ENCODE results near the gene CXorf58. TPM values are rescaled to one million over a fixed set of nuclear protein-coding genes. Genes with fewer than 3 reads are reported as not detected.

CXorf58 gene
- total RNA-seq, 1 experiment from 2014 or later, result not detected

- Mint-ChIP-seq H3K27ac (ENCODE audit: low read depth, unreplicated experiment) (no peak overlapping the region), H3K4me1 (ENCODE audit: insufficient read depth, unreplicated experiment) (no peaks in the 10 kb centered on the region), H3K27me3 (ENCODE audit: insufficient read depth, unreplicated experiment) (peaks cover 30% of the 10 kb centered on the region), H3K36me3 (ENCODE audit: insufficient read depth, unreplicated experiment) (no peaks in the 10 kb centered on the region), H3K9me3 (ENCODE audit: unreplicated experiment) (no peaks in the 10 kb centered on the region), H3K4me3 (ENCODE audit: unreplicated experiment) (no peak overlapping the region)
- no peak for TF ChIP-seq CTCF (IDR thresholded peaks at IDR 0.05; ENCODE audit: unreplicated experiment)
- intact Hi-C loops (cut with micrococcal nuclease), result no loop called here
- DNase-seq (ENCODE audit: unreplicated experiment), result no peak
- no TSS peak for BruUV-seq (replicated peaks)
- ChIA-PET CTCF (no interaction called here), POLR2A (interaction anchor here (1.1 kb wide), 1 partner anchor 100 kb away, joined by 3 read pairs; no protein-coding TSS in a partner anchor)
Observed at GRCh38 chrX:23926015-23926414, 18.2 kb downstream of the CXorf58 start.

DNA sequence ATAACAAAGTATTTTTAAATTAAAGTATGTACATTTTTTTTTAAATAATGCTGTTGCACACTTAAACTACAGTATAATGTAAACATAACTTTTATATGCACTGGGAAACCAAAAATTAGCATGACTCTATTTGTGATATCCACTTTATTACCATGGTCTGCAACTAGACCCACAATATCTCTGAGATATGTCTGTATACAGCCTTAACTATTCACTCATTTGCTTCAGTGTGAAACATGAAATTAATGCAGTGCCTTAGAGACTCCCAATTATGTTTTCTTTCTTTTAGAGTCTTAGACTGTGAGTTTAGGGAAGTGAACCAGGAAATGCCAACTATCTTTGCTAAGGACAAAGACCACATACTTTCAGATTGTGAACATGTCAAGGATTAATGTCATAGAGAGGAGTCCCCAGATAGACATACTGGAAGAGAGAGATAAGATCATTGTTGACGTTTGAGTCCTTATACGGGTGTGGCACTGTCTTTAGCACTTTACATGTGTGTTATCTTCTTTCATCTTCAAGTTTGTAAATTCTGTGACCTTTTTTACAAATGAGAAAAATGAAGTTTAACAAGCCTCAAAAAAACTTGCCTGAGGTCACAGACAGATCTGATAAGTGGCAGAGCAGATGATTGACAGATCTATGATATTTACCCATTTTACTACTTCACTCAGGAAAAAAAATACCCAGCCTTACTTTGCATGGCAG, 23.2 kb downstream of the CXorf58 start:
- DNase-seq (ENCODE audit: unreplicated experiment), result no peak
- TF ChIP-seq CTCF (IDR thresholded peaks at IDR 0.05; ENCODE audit: unreplicated experiment), result no peak
- intact Hi-C loops (cut with micrococcal nuclease), result no loop called here
- H3K9me3 Mint-ChIP-seq (ENCODE audit: unreplicated experiment), result no peaks in the 10 kb centered on the region
- no peak overlapping the region for H3K27ac Mint-ChIP-seq (ENCODE audit: low read depth, unreplicated experiment)
- no peaks in the 10 kb centered on the region for H3K36me3 Mint-ChIP-seq (ENCODE audit: insufficient read depth, unreplicated experiment)
- no peaks in the 10 kb centered on the region for H3K4me1 Mint-ChIP-seq (ENCODE audit: insufficient read depth, unreplicated experiment)
- ChIA-PET CTCF (interaction anchor here (0.5 to 0.6 kb wide), 2 partner anchors 83 to 119 kb away, joined by 3 read pairs; no protein-coding TSS in a partner anchor), POLR2A (no interaction called here)
- H3K27me3 Mint-ChIP-seq (ENCODE audit: insufficient read depth, unreplicated experiment), result peaks cover 38% of the 10 kb centered on the region
- H3K4me3 Mint-ChIP-seq (ENCODE audit: unreplicated experiment), result no peak overlapping the region
- no TSS peak for BruUV-seq (replicated peaks)

- H3K4me3 Mint-ChIP-seq (ENCODE audit: unreplicated experiment), result no peak overlapping the region
- H3K9me3 Mint-ChIP-seq (ENCODE audit: unreplicated experiment), result no peaks in the 10 kb centered on the region
- H3K27ac Mint-ChIP-seq (ENCODE audit: low read depth, unreplicated experiment), result no peak overlapping the region
- intact Hi-C loops (cut with micrococcal nuclease), result no loop called here
- no peaks in the 10 kb centered on the region for H3K36me3 Mint-ChIP-seq (ENCODE audit: insufficient read depth, unreplicated experiment)
- no peak for TF ChIP-seq CTCF (IDR thresholded peaks at IDR 0.05; ENCODE audit: unreplicated experiment)
- H3K4me1 Mint-ChIP-seq (ENCODE audit: insufficient read depth, unreplicated experiment), result no peaks in the 10 kb centered on the region
- ChIA-PET CTCF (interaction anchor here (0.5 to 0.6 kb wide), 2 partner anchors 82 to 120 kb away, joined by 3 read pairs; no protein-coding TSS in a partner anchor), POLR2A (no interaction called here)
- DNase-seq (ENCODE audit: unreplicated experiment), result no peak
- H3K27me3 Mint-ChIP-seq (ENCODE audit: insufficient read depth, unreplicated experiment), result peaks cover 48% of the 10 kb centered on the region
- no TSS peak for BruUV-seq (replicated peaks)
Observed at GRCh38 chrX:23932046-23932445, 24.2 kb downstream of the CXorf58 start.

DNA sequence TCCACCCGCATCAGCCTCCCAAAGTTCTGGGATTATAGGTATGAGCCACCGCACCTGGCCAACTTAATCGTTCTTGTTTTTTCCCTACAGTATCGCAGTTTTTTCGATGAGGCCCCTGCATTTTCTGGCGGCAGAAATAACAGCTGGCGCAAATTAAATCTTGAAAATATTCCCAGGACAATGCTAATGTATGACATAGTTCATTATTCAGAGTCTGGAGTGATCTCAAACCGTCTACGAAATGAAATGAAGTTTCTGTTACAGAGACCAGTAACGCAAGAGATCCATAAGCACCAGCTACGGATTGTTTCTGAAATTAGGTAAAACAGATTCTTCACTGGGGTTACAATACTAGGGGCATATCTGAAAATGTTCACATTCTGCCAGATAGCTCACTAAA, 27.3 kb downstream of the CXorf58 start:
- DNase-seq (ENCODE audit: unreplicated experiment), result no peak
- Mint-ChIP-seq H3K4me1 (ENCODE audit: insufficient read depth, unreplicated experiment) (no peaks in the 10 kb centered on the region), H3K9me3 (ENCODE audit: unreplicated experiment) (no peaks in the 10 kb centered on the region), H3K27ac (ENCODE audit: low read depth, unreplicated experiment) (no peak overlapping the region), H3K36me3 (ENCODE audit: insufficient read depth, unreplicated experiment) (no peaks in the 10 kb centered on the region), H3K27me3 (ENCODE audit: insufficient read depth, unreplicated experiment) (peaks cover 56% of the 10 kb centered on the region), H3K4me3 (ENCODE audit: unreplicated experiment) (no peak overlapping the region)
- CTCF ChIA-PET, result interaction anchor here (0.6 to 1.2 kb wide), 2 partner anchors 33 to 61 kb away, joined by 3 to 4 read pairs; no protein-coding TSS in a partner anchor
- intact Hi-C loops (cut with micrococcal nuclease), result no loop called here
- TF ChIP-seq CTCF (IDR thresholded peaks at IDR 0.05; ENCODE audit: unreplicated experiment), result no peak
- no TSS peak for BruUV-seq (replicated peaks)
- POLR2A ChIA-PET, result no interaction called here
